Effector memory CD4-positive, alpha-beta T cell (primary cell): Measurements from ENCODE around the gene SEC14L1.

Experiments
- DNase-seq, 3 donors: peaks; one replicate each; pipeline ENCODE4 v3.0.0-alpha.2; 2020
- H3K27ac ChIP-seq: 2 replicates; pipeline ENCODE4 v1.7.0; 2013; ENCODE audit warnings: mild to moderate bottlenecking, low read length, moderate library complexity; ENCODE audit not compliant: insufficient read depth, poor library complexity, severe bottlenecking
- H3K27me3 ChIP-seq: replicated peaks from 2 replicates; pipeline ENCODE4 v1.7.0; 2013; ENCODE audit warnings: mild to moderate bottlenecking, low read length; ENCODE audit not compliant: insufficient read depth, control insufficient read depth, poor library complexity, severe bottlenecking
- H3K36me3 ChIP-seq: 2 replicates; pipeline ENCODE4 v1.7.0; 2013; ENCODE audit warnings: mild to moderate bottlenecking, low read length, moderate library complexity; ENCODE audit not compliant: control insufficient read depth, insufficient read depth
- H3K4me1 ChIP-seq: 2 replicates; pipeline ENCODE4 v1.7.0; 2013; ENCODE audit warnings: low read length, mild to moderate bottlenecking; ENCODE audit not compliant: control insufficient read depth, insufficient read depth, poor library complexity, severe bottlenecking
- H3K4me3 ChIP-seq: 2 replicates; pipeline ENCODE4 v1.7.0; 2013; ENCODE audit warnings: low read length, low read depth, mild to moderate bottlenecking; ENCODE audit not compliant: insufficient read depth, poor library complexity, severe bottlenecking
- H3K9me3 ChIP-seq: 2 replicates; pipeline ENCODE4 v1.7.0; 2013; ENCODE audit warnings: mild to moderate bottlenecking, low read length, moderate library complexity; ENCODE audit not compliant: control insufficient read depth

The SEC14L1 gene

DNA sequence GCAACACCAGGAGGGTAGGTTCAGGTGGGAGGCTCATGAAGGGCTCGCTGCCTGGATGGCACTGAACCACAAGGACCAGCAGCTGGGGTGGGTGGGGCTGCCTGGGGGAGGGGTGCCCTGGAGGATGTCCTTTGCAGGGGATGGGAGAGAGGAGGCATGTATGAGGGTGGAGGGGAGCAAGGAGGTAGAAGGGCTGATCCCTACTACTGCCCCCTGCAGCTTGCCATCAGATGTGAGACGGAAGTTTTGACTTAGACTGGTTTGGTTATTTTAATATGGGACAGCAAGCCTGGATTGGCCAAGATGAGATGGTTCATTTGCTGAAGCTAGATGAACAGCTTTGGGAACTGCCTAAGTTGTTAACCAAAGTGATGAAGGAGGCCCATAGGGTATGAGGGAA is 115.9 kb downstream of the SEC14L1 start:
- H3K9me3 ChIP-seq = no peaks in the 10 kb centered on the region
- H3K36me3 ChIP-seq = no peaks in the 10 kb centered on the region
- H3K4me3 ChIP-seq = no peak overlapping the region
- peaks cover 5% of the 10 kb centered on the region for H3K27me3 ChIP-seq
- H3K4me1 ChIP-seq = no peaks in the 10 kb centered on the region
- H3K27ac ChIP-seq = no peak overlapping the region
- DNase-seq = no peak

DNA sequence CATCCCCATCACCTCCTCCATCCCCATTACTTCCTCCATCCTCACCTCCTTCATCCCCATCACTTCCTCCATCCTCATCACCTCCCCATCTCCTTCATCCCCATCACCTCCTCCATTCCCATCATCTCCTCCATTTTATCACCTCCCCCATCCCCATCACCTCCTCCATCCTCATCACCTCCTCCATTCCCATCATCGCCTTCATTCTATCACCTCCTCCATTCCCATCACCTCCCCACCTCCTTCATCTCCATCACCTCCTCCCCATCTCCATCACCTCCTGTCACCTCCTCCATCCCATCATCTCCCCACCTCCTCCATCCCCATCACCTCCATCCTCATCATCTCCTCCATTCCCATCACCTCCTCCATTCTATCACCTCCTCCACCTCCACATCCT is 116.4 kb downstream of the SEC14L1 start:
- no peaks in the 10 kb centered on the region for H3K36me3 ChIP-seq
- H3K4me1 ChIP-seq = no peaks in the 10 kb centered on the region
- DNase-seq = no peak
- H3K4me3 ChIP-seq = no peak overlapping the region
- H3K9me3 ChIP-seq = no peaks in the 10 kb centered on the region
- peaks cover 5% of the 10 kb centered on the region for H3K27me3 ChIP-seq
- no peak overlapping the region for H3K27ac ChIP-seq

- H3K9me3 ChIP-seq = no peaks in the 10 kb centered on the region
- no peaks in the 10 kb centered on the region for H3K4me1 ChIP-seq
- H3K36me3 ChIP-seq = no peaks in the 10 kb centered on the region
- DNase-seq = no peak
- no peak overlapping the region for H3K4me3 ChIP-seq
- no peak overlapping the region for H3K27ac ChIP-seq
- H3K27me3 ChIP-seq = peaks cover 5% of the 10 kb centered on the region
Observed at GRCh38 chr17:77257596-77258458, 117.1 kb downstream of the SEC14L1 start.

DNA sequence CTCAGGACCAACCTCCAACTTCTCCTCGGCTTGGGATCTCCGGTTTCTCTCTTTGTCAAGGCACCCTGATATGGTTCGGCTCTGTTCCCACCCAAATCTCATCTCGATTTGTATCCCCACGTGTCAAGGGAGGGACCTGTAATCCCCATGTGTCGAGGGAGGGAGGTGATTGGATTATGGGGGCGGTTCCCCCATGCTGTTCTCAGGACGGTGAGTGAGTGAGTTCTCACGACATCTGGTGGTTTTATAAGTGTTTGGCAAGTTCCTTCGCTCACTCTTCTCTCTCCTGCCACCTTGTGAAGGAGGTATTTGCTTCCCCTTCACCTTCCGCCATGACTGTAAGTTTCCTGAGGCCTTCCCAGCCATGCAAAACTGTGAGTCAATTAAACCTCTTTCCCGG is 117.9 kb downstream of the SEC14L1 start:
- Histone ChIP-seq H3K4me1 (no peaks in the 10 kb centered on the region), H3K27me3 (peaks cover 5% of the 10 kb centered on the region), H3K9me3 (no peaks in the 10 kb centered on the region), H3K4me3 (no peak overlapping the region), H3K27ac (no peak overlapping the region), H3K36me3 (no peaks in the 10 kb centered on the region)
- no peak for DNase-seq

DNA sequence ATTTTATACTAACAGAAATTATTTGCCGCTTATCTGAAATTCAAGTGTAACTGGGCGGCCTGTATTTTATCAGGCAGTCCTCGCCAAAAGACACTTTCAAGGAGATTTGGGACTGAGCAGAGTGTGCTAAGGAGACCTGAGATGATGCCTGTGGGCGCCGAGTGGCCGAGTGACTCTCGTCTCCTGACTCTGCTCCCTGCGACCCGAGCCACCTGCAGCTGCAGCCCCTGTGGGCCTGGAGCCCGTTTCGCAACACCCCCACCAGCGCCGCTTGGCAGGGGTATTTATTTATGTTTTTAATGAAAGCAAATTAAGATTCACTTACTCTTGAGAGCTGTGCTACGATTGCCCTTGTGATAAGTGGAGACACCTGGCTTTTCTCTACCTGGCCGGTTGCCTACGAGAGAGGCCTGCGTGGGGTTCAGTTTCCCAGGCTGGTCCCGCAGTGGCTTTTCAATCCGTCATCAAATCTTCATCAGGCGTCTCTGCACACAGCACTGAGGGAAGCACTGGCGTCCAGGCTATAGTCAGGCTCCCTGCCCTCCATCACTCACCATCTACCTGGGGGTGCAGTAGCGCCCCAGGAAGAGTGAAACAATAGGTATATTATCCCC is 124.0 kb downstream of the SEC14L1 start:
- no peak for DNase-seq
- Histone ChIP-seq H3K9me3 (no peaks in the 10 kb centered on the region), H3K4me1 (no peaks in the 10 kb centered on the region)

DNA sequence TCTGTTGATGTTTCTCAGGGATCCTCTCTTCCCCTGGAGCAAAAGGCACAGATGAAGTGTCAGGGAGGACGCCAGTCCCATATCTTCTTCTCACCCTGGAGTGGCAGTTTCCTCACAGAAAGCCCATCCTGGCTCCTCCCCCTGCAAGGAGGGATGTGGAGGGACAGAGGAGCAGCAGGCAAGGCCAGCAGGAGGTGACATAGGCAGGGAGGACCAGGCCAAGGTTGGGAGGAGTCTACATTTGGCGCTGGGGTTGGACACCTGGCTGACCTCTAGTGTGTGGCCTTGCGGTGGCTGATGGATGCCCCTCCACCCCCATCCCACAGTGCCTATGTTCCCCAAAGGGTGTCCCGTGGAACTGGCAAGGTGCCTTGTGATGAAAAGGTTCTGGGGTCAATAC is 125.4 kb downstream of the SEC14L1 start:
- no peak for DNase-seq
- Histone ChIP-seq H3K4me3 (no peak overlapping the region), H3K4me1 (no peaks in the 10 kb centered on the region), H3K27ac (no peak overlapping the region), H3K36me3 (no peaks in the 10 kb centered on the region), H3K9me3 (no peaks in the 10 kb centered on the region), H3K27me3 (no peaks in the 10 kb centered on the region)

More for the DNA sequence above, 124.0 kb downstream of the SEC14L1 start:
- H3K27me3 ChIP-seq = no peaks in the 10 kb centered on the region
- H3K4me3 ChIP-seq = no peak overlapping the region
- no peaks in the 10 kb centered on the region for H3K36me3 ChIP-seq
- H3K27ac ChIP-seq = no peak overlapping the region
